Measurements from ENCODE around the gene SELENOO. TPM values are rescaled to one million over a fixed set of nuclear protein-coding genes. Genes with fewer than 3 reads are reported as not detected.

The SELENOO gene
- total RNA-seq, 1 experiment from 2014 or later = 34.3 TPM

DNA sequence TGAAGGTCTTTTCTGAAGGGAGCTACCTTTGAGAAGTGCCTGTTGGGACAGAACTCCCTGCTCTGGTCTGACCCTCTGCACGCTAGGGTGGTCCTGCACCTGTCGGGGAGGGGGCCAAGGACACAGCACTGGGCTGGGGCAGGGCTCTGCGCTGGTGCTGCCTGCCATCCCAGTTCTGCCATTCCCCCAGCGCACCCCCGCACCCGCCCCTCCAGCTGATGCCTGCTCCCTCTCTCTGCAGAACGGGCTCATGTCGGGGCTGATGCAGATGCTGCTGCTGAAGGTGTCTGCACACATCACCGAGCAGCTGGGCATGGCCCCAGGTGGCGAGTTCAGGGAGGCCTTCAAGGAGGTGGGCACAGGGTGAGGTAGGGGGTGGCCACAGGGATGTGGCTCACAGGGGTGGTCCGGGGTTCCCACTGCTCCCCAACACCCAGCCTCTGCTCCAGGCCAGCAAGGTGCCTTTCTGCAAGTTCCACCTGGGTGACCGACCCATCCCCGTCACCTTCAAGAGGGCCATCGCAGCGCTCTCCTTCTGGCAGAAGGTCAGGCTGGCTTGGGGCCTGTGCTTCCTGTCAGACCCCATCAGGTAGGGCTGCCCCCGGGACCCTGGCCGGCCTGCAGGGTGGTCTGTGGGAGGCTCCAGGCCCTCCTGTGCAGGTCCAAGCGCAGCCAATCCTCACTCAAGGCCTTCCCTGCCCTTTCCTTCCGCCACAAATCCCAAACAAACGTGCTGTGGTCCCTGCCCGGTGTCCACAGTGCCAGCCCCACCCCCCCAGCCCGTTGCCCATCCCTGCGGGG, 3.6 kb upstream of the SELENOO start:
- CTCF ChIA-PET = no interaction called here
- ATAC-seq (no peak), DNase-seq (ENCODE audit: low read depth, low spot score) (no peak)
- no peak overlapping the region for H3K27ac ChIP-seq (ENCODE audit: low read length)
- H3K36me3 ChIP-seq (ENCODE audit: control insufficient read depth, insufficient read depth, low read length) = no peaks in the 10 kb centered on the region; the same call in 1 of the 2 replicates
- H3K27me3 ChIP-seq (ENCODE audit: control insufficient read depth, insufficient read depth, low read length) = no peaks in the 10 kb centered on the region
- in situ Hi-C loops (cut with HindIII; ENCODE audit: low pct_unique_long_range_greater_than_20kb, low sequenced_read_pairs) (no loop called here), intact Hi-C loops (cut with micrococcal nuclease; ENCODE audit: unreplicated experiment) (no loop called here)
- BruUV-seq (replicated peaks) = no TSS peak
- no peaks in the 10 kb centered on the region for H3K9me3 ChIP-seq (ENCODE audit: control insufficient read depth, insufficient read depth, low read depth, low read length)
- peaks cover 8% of the 10 kb centered on the region; the same call in 1 of the 2 replicates for H3K4me1 ChIP-seq (ENCODE audit: control insufficient read depth, insufficient read depth, low read length)
- TF ChIP-seq, protein P1, sequence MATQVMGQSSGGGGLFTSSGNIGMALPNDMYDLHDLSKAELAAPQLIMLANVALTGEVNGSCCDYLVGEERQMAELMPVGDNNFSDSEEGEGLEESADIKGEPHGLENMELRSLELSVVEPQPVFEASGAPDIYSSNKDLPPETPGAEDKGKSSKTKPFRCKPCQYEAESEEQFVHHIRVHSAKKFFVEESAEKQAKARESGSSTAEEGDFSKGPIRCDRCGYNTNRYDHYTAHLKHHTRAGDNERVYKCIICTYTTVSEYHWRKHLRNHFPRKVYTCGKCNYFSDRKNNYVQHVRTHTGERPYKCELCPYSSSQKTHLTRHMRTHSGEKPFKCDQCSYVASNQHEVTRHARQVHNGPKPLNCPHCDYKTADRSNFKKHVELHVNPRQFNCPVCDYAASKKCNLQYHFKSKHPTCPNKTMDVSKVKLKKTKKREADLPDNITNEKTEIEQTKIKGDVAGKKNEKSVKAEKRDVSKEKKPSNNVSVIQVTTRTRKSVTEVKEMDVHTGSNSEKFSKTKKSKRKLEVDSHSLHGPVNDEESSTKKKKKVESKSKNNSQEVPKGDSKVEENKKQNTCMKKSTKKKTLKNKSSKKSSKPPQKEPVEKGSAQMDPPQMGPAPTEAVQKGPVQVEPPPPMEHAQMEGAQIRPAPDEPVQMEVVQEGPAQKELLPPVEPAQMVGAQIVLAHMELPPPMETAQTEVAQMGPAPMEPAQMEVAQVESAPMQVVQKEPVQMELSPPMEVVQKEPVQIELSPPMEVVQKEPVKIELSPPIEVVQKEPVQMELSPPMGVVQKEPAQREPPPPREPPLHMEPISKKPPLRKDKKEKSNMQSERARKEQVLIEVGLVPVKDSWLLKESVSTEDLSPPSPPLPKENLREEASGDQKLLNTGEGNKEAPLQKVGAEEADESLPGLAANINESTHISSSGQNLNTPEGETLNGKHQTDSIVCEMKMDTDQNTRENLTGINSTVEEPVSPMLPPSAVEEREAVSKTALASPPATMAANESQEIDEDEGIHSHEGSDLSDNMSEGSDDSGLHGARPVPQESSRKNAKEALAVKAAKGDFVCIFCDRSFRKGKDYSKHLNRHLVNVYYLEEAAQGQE (IDR thresholded peaks at IDR 0.05; ENCODE audit: insufficient read depth in 1 of 2, low read depth in 2 of 2, low read length in 1 of 2) = no peak
- TF ChIP-seq POLR2AphosphoS5 (IDR thresholded peaks at IDR 0.05; ENCODE audit: low read depth, low read length) = no peak
- TF ChIP-seq SIN3A (IDR thresholded peaks at IDR 0.05; ENCODE audit: borderline replicate concordance, insufficient read depth, low read depth, low read length) = no peak
- TF ChIP-seq, protein P2, sequence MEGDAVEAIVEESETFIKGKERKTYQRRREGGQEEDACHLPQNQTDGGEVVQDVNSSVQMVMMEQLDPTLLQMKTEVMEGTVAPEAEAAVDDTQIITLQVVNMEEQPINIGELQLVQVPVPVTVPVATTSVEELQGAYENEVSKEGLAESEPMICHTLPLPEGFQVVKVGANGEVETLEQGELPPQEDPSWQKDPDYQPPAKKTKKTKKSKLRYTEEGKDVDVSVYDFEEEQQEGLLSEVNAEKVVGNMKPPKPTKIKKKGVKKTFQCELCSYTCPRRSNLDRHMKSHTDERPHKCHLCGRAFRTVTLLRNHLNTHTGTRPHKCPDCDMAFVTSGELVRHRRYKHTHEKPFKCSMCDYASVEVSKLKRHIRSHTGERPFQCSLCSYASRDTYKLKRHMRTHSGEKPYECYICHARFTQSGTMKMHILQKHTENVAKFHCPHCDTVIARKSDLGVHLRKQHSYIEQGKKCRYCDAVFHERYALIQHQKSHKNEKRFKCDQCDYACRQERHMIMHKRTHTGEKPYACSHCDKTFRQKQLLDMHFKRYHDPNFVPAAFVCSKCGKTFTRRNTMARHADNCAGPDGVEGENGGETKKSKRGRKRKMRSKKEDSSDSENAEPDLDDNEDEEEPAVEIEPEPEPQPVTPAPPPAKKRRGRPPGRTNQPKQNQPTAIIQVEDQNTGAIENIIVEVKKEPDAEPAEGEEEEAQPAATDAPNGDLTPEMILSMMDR (IDR thresholded peaks at IDR 0.05) = no peak
- POLR2A ChIA-PET = no interaction called here
- H3K4me3 ChIP-seq (ENCODE audit: low read depth in 2 of 2, low read length in 2 of 2) = no peak overlapping the region

DNA sequence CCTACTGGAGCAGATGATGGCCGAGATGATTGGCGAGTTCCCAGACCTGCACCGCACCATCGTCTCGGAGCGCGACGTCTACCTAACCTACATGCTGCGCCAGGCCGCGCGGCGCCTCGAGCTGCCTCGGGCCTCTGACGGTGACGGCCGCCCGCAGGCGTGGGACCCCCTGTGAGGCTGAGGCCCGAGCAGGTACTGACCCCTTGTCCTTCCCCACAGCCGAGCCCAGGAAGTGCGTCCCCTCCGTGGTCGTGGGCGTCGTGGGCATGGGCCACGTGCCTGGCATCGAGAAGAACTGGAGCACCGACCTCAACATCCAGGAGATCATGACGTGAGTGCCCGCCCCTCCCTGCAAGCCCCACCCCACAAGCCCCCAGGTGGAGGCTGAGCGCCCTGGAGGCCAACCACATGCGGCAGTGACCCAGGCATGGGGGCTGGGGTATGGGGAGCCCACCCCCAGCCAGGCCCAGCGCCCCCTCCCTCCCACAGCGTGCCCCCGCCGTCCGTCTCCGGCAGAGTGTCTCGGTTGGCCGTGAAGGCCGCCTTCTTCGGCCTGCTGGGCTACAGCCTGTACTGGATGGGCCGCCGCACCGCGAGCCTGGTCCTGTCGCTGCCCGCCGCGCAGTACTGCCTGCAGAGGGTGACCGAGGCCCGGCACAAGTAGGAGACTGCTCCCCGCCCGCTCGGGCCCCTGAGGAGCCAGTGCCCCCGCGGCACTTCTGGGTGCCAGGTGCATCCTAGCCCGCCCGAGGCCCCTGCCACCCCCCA, 2.8 kb upstream of the SELENOO start:
- no TSS peak for BruUV-seq (replicated peaks)
- Histone ChIP-seq H3K4me1 (ENCODE audit: control insufficient read depth, insufficient read depth, low read length) (peaks cover 14% of the 10 kb centered on the region), H3K4me3 (ENCODE audit: low read depth in 2 of 2, low read length in 2 of 2) (no peak overlapping the region), H3K27me3 (ENCODE audit: control insufficient read depth, insufficient read depth, low read length) (no peaks in the 10 kb centered on the region), H3K9me3 (ENCODE audit: control insufficient read depth, insufficient read depth, low read depth, low read length) (no peaks in the 10 kb centered on the region), H3K27ac (ENCODE audit: low read length) (no peak overlapping the region), H3K36me3 (ENCODE audit: control insufficient read depth, insufficient read depth, low read length) (no peaks in the 10 kb centered on the region; the same call in 1 of the 2 replicates)
- TF ChIP-seq, protein P1 (IDR thresholded peaks at IDR 0.05; ENCODE audit: insufficient read depth in 1 of 2, low read depth in 2 of 2, low read length in 1 of 2) = no peak
- TF ChIP-seq TCF7L2 (IDR thresholded peaks at IDR 0.05; ENCODE audit: low read depth, low read length) (no peak), SIN3A (IDR thresholded peaks at IDR 0.05; ENCODE audit: borderline replicate concordance, insufficient read depth, low read depth, low read length) (no peak), POLR2AphosphoS5 (IDR thresholded peaks at IDR 0.05; ENCODE audit: low read depth, low read length) (no peak)
- TF ChIP-seq, protein P2 (IDR thresholded peaks at IDR 0.05) = no peak
- DNase-seq (ENCODE audit: low read depth, low spot score) = no peak
- ChIA-PET CTCF (no interaction called here), POLR2A (no interaction called here)
- in situ Hi-C loops (cut with HindIII; ENCODE audit: low pct_unique_long_range_greater_than_20kb, low sequenced_read_pairs) (no loop called here), intact Hi-C loops (cut with micrococcal nuclease; ENCODE audit: unreplicated experiment) (no loop called here)
- no peak for ATAC-seq
